C4-2B (cell line): Measurements from ENCODE around the gene MUC5B.

ENCODE experiments used
- ZFX ChIP-seq: fragments of 450-650 bp; IDR thresholded peaks from 2 replicates; pipeline ENCODE4 v1.6.1; 2017
- TF ChIP-seq, protein P1 (sequence below): fragments of 450-650 bp; conservative IDR thresholded peaks from 2 replicates; pipeline ENCODE4 v1.5.1; 2017; ENCODE audit warnings: mild to moderate bottlenecking

DNA sequence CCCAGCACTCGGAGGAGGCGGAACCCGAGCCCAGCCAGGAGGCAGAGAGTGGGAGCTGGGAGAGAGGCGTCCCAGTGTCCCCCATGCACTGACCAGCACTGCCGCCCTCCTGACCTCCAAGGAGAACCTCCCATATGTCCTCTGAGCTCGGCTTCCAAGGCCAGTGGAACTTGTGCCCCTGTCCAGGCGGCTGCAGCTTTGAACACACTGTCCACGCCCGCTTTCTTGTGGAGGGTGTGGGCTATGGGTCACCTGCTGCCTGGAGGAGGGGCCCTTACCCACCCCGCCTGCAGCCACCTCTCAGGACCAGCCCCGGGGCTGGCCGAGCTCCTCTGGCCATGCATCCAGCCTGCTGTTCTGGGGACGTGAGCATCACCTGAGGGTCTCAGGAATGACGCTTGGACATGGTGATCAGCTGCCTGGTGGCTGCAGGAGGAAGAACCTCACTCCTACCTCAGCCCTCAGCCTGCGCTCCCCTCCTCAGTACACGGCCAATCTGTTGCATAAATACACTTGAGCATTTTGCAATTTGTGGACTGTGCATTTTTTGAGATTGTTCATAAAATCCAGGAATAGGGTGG, 22.2 kb upstream of the MUC5B start:
- TF ChIP-seq, protein P1, sequence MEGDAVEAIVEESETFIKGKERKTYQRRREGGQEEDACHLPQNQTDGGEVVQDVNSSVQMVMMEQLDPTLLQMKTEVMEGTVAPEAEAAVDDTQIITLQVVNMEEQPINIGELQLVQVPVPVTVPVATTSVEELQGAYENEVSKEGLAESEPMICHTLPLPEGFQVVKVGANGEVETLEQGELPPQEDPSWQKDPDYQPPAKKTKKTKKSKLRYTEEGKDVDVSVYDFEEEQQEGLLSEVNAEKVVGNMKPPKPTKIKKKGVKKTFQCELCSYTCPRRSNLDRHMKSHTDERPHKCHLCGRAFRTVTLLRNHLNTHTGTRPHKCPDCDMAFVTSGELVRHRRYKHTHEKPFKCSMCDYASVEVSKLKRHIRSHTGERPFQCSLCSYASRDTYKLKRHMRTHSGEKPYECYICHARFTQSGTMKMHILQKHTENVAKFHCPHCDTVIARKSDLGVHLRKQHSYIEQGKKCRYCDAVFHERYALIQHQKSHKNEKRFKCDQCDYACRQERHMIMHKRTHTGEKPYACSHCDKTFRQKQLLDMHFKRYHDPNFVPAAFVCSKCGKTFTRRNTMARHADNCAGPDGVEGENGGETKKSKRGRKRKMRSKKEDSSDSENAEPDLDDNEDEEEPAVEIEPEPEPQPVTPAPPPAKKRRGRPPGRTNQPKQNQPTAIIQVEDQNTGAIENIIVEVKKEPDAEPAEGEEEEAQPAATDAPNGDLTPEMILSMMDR: no peak
- no peak for TF ChIP-seq ZFX
